Tibial nerve (tissue), 4 donors: ENCODE data around the gene B4GALT5. TPM values are rescaled to one million over a fixed set of nuclear protein-coding genes. Genes with fewer than 3 reads are reported as not detected.
"Not testable (repeated sequence)": the region's sequence is repeated elsewhere in the genome, so short reads cannot be mapped to it uniquely, and the experiment has no call there.

Experiments
- DNase-seq, 2 donors: peaks; one replicate each; pipeline ENCODE4 v3.0.0-alpha.2; 2019; ENCODE audit warnings: low spot score in 2 of 2
- H3K27ac ChIP-seq, 4 donors: fragments of 200-600 bp; sonication (generic) in 3 of 4; one replicate each; pipeline ENCODE4 v1.5.1; 2017 to 2019; ENCODE audit warnings: mild to moderate bottlenecking in 1 of 4
- H3K27me3 ChIP-seq, 2 donors: fragments of 200-600 bp; sonication (generic) in 1 of 2; one replicate each; pipeline versions ENCODE4 v1.5.1 to v1.6.0; 2017 to 2019
- H3K36me3 ChIP-seq, 3 donors: fragments of 200-600 bp; sonication (generic); one replicate each; pipeline ENCODE4 v1.5.1; 2018 to 2019
- H3K4me1 ChIP-seq, 4 donors: fragments of 200-600 bp; sonication (generic) in 3 of 4; one replicate each; pipeline ENCODE4 v1.5.1; 2017 to 2019
- H3K4me3 ChIP-seq, 4 donors: fragments of 200-600 bp; sonication (generic) in 3 of 4; one replicate each; pipeline ENCODE4 v1.5.1; 2017 to 2019; ENCODE audit warnings: mild to moderate bottlenecking in 1 of 4, moderate library complexity in 1 of 4
- H3K9me3 ChIP-seq, 4 donors: fragments of 200-600 bp; sonication (generic) in 3 of 4; one replicate each; pipeline ENCODE4 v1.5.1; 2017 to 2019
- CTCF ChIP-seq, 5 experiments: fragments of 200-600 bp in 3 of 5; fragments of 450-650 bp in 2 of 5; sonication (generic) in 3 of 5; IDR thresholded peaks; one replicate each; pipeline ENCODE4 v1.5.1; 2016 to 2019; ENCODE audit warnings: antibody characterized with exemption in 5 of 5, mild to moderate bottlenecking in 3 of 5, moderate library complexity in 2 of 5
- EP300 ChIP-seq, 2 donors: sonication (generic); formaldehyde crosslinking; IDR thresholded peaks; one replicate each; pipeline ENCODE4 v1.6.1; 2017; ENCODE audit warnings: antibody characterized with exemption in 2 of 2, mild to moderate bottlenecking in 1 of 2
- POLR2A ChIP-seq, 2 donors: fragments of 450-650 bp; IDR thresholded peaks; one replicate each; pipeline ENCODE4 v1.6.1; 2017; ENCODE audit warnings: antibody characterized with exemption in 2 of 2, mild to moderate bottlenecking in 2 of 2, moderate library complexity in 2 of 2
- WGBS, 2 donors: methylation state at CpG; one replicate each; pipeline ENCODE4 v1.1.5; 2018; 5-methylcytosine and 5-hydroxymethylcytosine counted together
- total RNA-seq, 4 donors: library from RNA; depleted of rRNA; stranded (reverse); fragments of >200 nt; gene quantifications; one replicate each; pipeline ENCODE4 v1.1.0, GENCODE V29; 2016

The B4GALT5 gene
- total RNA-seq, 4 donors from 2014 or later: 13.6 to 25.2 (median 20.7) TPM

DNA sequence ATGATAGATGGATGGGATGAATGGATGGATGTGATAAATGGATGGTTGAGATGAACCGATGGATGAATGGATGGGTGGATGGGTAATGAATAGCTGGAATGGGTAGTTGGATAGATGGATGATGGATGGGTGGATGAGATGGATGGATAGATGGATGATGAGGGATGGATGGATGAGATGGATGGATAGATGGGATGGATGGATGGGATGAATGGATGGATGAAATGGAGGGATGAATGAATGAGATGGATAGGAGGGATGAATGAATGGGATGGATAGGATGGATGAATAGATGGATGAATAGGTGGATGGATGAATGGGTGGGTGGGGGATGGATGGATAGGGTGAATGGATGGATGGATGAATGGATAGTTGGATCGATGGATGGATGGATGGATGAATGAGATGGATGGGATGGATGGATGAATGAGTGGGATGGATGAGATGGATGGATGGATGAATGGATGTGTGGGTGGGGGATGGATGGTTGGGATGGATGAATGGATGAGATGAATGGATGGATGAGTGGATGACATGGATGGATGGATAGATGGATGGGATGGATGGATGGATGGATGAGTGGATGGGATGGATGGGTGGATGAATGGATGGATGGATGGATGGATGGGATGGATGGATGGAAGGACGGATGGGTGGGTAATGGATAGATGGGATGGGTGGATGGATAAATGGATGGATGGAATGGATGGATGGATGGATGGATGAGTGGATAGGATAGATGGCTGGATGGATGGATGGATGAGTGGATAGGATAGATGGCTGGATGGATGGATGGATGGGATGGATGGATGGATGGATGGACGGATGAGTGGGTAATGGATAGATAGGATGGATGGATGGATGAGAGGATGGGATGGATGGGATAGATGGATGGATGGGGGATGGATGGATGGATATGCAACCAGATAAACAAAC, 94.3 kb downstream of the B4GALT5 start:
- H3K27ac ChIP-seq: no peak overlapping the region
- DNase-seq: no peak
- H3K4me3 ChIP-seq: no peak overlapping the region
- no peaks in the 10 kb centered on the region for H3K36me3 ChIP-seq
- no peak for TF ChIP-seq EP300 (IDR thresholded peaks at IDR 0.05)
- no peak for TF ChIP-seq POLR2A (IDR thresholded peaks at IDR 0.05)
- TF ChIP-seq CTCF (IDR thresholded peaks at IDR 0.05): no peak
- 93 to 95% methylated on average over 4 of the region's 4 CpGs for WGBS, 2 donors
- H3K4me1 ChIP-seq: no peaks in the 10 kb centered on the region
- no peaks in the 10 kb centered on the region for H3K27me3 ChIP-seq
- peaks cover 0 to 12% (median 0%) of the 10 kb centered on the region in 4 donors for H3K9me3 ChIP-seq

DNA sequence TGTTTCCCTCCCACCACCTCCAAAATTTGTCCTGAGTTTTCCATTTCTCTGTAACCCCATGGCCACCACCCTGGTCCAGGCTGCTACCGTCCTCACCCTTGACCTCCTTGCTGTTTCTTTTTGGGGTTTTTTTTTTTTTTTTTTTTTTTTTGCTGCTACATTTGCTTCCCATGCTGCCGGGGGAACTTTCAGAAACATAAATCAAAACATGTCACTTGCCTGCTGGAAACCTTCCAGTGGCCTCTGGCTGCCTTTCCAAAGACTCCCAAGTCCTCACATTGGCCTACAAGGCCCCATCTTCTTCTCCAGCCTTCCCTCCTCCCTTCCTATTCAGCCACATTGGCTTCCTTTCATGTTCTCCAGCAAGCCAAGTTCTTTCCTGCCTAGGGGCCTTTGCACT, 95.4 kb downstream of the B4GALT5 start:
- H3K36me3 ChIP-seq: no peaks in the 10 kb centered on the region
- no peaks in the 10 kb centered on the region for H3K4me1 ChIP-seq
- no peak for DNase-seq
- TF ChIP-seq CTCF (IDR thresholded peaks at IDR 0.05) (no peak), EP300 (IDR thresholded peaks at IDR 0.05) (no peak), POLR2A (IDR thresholded peaks at IDR 0.05) (no peak)
- peaks cover 0 to 12% (median 0%) of the 10 kb centered on the region in 4 donors for H3K9me3 ChIP-seq
- WGBS, 2 donors: 36 to 40% methylated on average over 2 of the region's 2 CpGs
- no peak overlapping the region for H3K27ac ChIP-seq
- H3K27me3 ChIP-seq: no peaks in the 10 kb centered on the region
- H3K4me3 ChIP-seq: no peak overlapping the region

- H3K9me3 ChIP-seq, H3K4me1 ChIP-seq, H3K27me3 ChIP-seq, DNase-seq, H3K4me3 ChIP-seq, H3K36me3 ChIP-seq, H3K27ac ChIP-seq: not testable (repeated sequence)
- WGBS, 2 donors: 77 to 85% methylated on average over 2 of the region's 3 CpGs
Observed at GRCh38 chr20:49617394-49617793, 96.3 kb downstream of the B4GALT5 start.

GRCh38 chr20:49616154-49617007, 97.3 kb downstream of the B4GALT5 start:
- TF ChIP-seq POLR2A (IDR thresholded peaks at IDR 0.05) (no peak), EP300 (IDR thresholded peaks at IDR 0.05) (no peak), CTCF (IDR thresholded peaks at IDR 0.05) (no peak)
- 80 to 85% methylated on average over 9 to 11 of the region's 11 CpGs for WGBS, 2 donors
- no peaks in the 10 kb centered on the region for H3K36me3 ChIP-seq
- H3K27ac ChIP-seq: no peak overlapping the region
- H3K27me3 ChIP-seq: no peaks in the 10 kb centered on the region
- H3K4me1 ChIP-seq: peaks cover 0 to 12% (median 7%) of the 10 kb centered on the region in 4 donors
- H3K9me3 ChIP-seq: peaks cover 0 to under 1% (median 0%) of the 10 kb centered on the region in 4 donors
- no peak for DNase-seq
- H3K4me3 ChIP-seq: no peak overlapping the region

DNA sequence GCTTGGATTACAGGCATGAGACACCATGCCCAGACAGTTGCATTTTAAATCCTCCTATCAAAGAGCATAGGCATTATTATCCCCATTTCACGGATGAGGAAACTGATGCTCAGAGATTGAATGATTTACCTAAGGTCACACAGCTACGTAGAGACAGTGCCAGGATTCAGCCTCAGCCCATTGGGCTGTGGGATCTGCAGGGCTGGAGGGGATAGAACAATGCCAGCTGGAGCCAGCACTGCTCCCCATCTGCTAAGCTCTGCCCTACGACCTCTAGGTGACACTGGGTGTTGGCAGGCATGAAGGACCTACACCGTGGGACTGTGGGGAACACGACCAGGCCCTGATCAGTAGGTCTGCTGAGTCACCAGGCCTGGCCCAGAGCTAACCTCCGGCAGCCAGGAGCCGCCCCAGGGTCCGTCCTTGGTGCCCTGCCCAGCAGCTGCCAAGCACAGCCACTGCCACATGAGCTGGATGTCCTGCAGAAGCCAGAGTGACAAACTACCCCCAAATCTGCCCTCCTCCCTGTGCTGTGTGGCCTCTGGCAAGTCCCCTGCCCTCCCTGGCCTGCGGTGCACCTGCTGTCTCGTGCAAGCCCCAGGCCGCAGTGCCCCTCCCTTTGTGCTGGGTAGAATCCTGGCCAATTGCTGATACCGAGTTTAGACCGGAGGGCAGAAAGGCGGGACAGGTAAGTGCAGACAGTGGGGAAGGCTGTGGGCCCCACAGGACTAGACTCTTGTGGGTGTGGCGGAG, 98.1 kb downstream of the B4GALT5 start:
- Histone ChIP-seq H3K4me3 (no peak overlapping the region), H3K27me3 (no peaks in the 10 kb centered on the region), H3K27ac (no peak overlapping the region), H3K9me3 (no peaks in the 10 kb centered on the region), H3K4me1 (peaks cover 0 to 20% (median 14%) of the 10 kb centered on the region in 4 donors), H3K36me3 (no peaks in the 10 kb centered on the region)
- WGBS, 2 donors: 65 to 77% methylated on average over 15 of the region's 15 CpGs
- DNase-seq: no peak
- TF ChIP-seq POLR2A (IDR thresholded peaks at IDR 0.05) (no peak), EP300 (IDR thresholded peaks at IDR 0.05) (no peak), CTCF (IDR thresholded peaks at IDR 0.05) (no peak)

- not testable (repeated sequence) for H3K36me3 ChIP-seq, H3K9me3 ChIP-seq, H3K27me3 ChIP-seq, H3K4me3 ChIP-seq, DNase-seq, H3K27ac ChIP-seq
- WGBS, 2 donors: 92 to 93% methylated on average over 8 of the region's 8 CpGs
- peaks cover 0 to 21% (median 14%) of the 10 kb centered on the region in 4 donors for H3K4me1 ChIP-seq
Observed at GRCh38 chr20:49615051-49615400, 98.7 kb downstream of the B4GALT5 start.
